Breast epithelium (tissue), 3 donors: ENCODE data around the gene SYN1.

ENCODE experiments used
- CTCF ChIP-seq, 3 donors: fragments of 450-650 bp; IDR thresholded peaks; one replicate each; pipeline ENCODE4 v1.5.1; 2016 to 2017; ENCODE audit warnings: antibody characterized with exemption in 3 of 3, mild to moderate bottlenecking in 3 of 3, moderate library complexity in 3 of 3
- POLR2A ChIP-seq: fragments of 450-650 bp; IDR thresholded peaks from one replicate; pipeline ENCODE4 v1.6.1; 2016; ENCODE audit warnings: antibody characterized with exemption, mild to moderate bottlenecking, moderate library complexity
- POLR2AphosphoS5 ChIP-seq, 3 donors: sonication (generic); formaldehyde crosslinking; IDR thresholded peaks; one replicate each; pipeline ENCODE4 v1.6.1; 2017; ENCODE audit warnings: antibody characterized with exemption in 3 of 3

GRCh38 chrX:47576021-47576898 lies 43.4 kb downstream of the SYN1 start:
- TF ChIP-seq CTCF (IDR thresholded peaks at IDR 0.05) = no peak
- TF ChIP-seq POLR2AphosphoS5 (IDR thresholded peaks at IDR 0.05) = no peak
- no peak for TF ChIP-seq POLR2A
